Measurements from ENCODE around the gene CXXC5. TPM values are rescaled to one million over a fixed set of nuclear protein-coding genes. Genes with fewer than 3 reads are reported as not detected.

Gene CXXC5
- total RNA-seq, 2 experiments from 2014 or later: 1.2 to 1.7 TPM

DNA sequence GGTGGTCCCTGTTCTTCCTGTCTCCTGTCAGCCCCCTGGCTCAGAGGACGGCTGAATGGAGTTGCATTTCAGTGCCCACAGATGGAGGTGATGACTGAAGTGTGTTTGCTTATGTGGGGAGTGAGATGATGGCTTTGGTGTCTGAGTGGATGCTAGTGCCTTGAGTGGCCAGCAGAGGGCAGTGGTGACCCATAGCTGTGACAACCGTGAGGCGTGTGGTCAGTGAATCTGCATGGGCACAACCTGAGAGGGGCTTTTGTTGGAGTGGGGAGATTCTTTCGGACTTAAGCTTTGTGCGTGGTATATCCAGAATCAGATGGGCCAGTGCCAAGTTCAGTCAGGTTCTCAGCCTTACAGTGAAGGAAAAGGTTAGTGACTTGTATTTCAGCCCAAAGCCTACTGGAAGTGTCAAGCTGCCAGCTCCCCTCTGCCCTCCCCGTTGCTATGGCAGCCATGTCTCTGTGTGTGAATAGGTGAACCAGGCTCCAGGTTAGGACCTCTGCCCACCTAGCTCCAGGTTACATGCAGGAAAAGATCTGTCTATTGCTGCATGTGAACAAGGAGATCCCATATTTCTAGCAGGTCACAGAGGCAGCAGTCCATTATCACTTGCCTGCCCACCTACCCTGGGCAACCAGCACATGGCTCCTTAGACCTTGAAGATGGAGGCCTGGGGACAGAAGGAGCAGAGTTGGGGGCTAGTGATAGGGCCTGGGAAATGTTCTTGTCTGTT, 14.7 kb upstream of the CXXC5 start:
- CTCF ChIA-PET: interaction anchor here (0.6 to 7.1 kb wide), 29 partner anchors 7 to 291 kb away, joined by 3 to 110 read pairs (median 3); no protein-coding TSS in a partner anchor
- peaks cover 28% of the 10 kb centered on the region for H3K4me1 Mint-ChIP-seq (ENCODE audit: low read depth)
- H3K27me3 Mint-ChIP-seq (ENCODE audit: low read depth): no peaks in the 10 kb centered on the region
- no peak overlapping the region for H3K27ac Mint-ChIP-seq
- H3K36me3 Mint-ChIP-seq (ENCODE audit: low read depth): peaks cover 1% of the 10 kb centered on the region
- no peaks in the 10 kb centered on the region for H3K9me3 Mint-ChIP-seq
- no peak overlapping the region for H3K4me3 Mint-ChIP-seq
- intact Hi-C loops (cut with micrococcal nuclease): loop anchor here (1.0 to 10.0 kb wide), 6 partner anchors 57 to 331 kb away; no protein-coding TSS in a partner anchor
- peak; percentile 71 for DNase-seq

DNA sequence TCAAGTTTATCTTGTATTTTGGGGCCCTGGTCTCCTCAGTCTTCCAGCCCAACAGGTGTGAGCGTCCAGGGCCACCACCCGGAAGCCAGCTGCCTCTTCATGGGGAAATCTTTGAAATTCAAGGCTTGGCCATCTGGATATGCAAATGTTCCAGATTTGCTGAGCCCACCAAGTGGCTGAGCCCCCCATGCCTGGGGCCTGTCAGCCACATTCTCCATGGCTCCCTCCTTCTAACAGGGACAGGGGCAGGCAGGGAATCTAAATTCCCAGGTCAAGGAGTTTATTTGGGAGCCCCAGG, 14.2 kb upstream of the CXXC5 start:
- Mint-ChIP-seq H3K4me3 (no peak overlapping the region), H3K27ac (no peak overlapping the region), H3K27me3 (ENCODE audit: low read depth) (no peaks in the 10 kb centered on the region), H3K9me3 (no peaks in the 10 kb centered on the region), H3K36me3 (ENCODE audit: low read depth) (peaks cover 1% of the 10 kb centered on the region), H3K4me1 (ENCODE audit: low read depth) (peaks cover 28% of the 10 kb centered on the region)
- no peak for DNase-seq
- CTCF ChIA-PET: interaction anchor here (0.6 to 7.1 kb wide), 29 partner anchors 8 to 873 kb away, joined by 3 to 110 read pairs (median 3); no protein-coding TSS in a partner anchor
- intact Hi-C loops (cut with micrococcal nuclease): loop anchor here (10.0 kb wide), 1 partner anchor 331 kb away; no protein-coding TSS in a partner anchor

DNA sequence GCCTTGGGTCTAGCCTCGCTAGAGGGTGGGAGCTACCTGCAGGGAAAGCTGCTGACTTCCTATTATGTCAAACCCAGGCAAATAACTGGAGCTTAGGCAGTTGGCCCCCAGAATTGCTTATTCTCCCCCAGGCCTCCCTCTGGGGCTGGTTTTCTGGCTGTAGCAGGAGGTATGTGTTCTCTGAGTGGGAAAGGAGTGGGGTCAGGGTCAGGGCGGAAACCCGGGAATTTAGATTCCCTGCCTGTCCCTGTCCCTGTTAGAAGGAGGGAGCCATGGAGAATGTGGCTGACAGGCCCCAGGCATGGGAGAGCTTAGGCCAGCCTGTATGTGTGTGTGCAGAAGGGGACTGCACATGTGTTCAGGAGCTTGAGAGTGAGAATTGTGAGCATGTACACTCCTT, 13.6 kb upstream of the CXXC5 start:
- Mint-ChIP-seq H3K9me3 (no peaks in the 10 kb centered on the region), H3K4me1 (ENCODE audit: low read depth) (peaks cover 28% of the 10 kb centered on the region), H3K36me3 (ENCODE audit: low read depth) (no peaks in the 10 kb centered on the region), H3K27ac (no peak overlapping the region), H3K27me3 (ENCODE audit: low read depth) (no peaks in the 10 kb centered on the region), H3K4me3 (no peak overlapping the region)
- CTCF ChIA-PET: interaction anchor here (0.7 to 7.1 kb wide), 19 partner anchors 8 to 874 kb away, joined by 3 to 110 read pairs (median 4); no protein-coding TSS in a partner anchor
- DNase-seq: no peak
- intact Hi-C loops (cut with micrococcal nuclease): loop anchor here (10.0 kb wide), 1 partner anchor 330 kb away; no protein-coding TSS in a partner anchor

DNA sequence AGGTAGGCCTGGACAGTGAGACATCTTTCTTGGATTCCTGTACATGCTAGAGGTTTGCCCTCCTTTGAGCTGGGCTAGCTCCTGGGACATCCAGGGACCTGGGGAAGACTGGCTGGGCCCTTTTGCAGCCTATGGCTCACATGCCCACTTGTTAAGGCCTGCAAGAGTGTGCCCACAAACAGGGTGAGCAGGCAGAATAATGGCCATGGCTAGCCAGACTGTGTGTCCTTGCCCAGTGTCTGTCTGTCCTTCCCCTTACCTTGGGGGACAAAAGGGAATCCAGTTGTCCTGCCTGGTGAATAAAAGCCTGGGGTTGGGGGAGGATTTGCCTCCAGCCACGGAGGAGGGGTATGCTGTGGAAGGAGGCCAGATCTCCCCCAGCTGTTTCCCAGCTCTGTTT, 13.0 kb upstream of the CXXC5 start:
- Mint-ChIP-seq H3K36me3 (ENCODE audit: low read depth) (no peaks in the 10 kb centered on the region), H3K4me1 (ENCODE audit: low read depth) (peaks cover 28% of the 10 kb centered on the region), H3K27ac (no peak overlapping the region), H3K9me3 (no peaks in the 10 kb centered on the region), H3K4me3 (no peak overlapping the region), H3K27me3 (ENCODE audit: low read depth) (no peaks in the 10 kb centered on the region)
- DNase-seq: no peak
- CTCF ChIA-PET: interaction anchor here (0.6 to 7.1 kb wide), 21 partner anchors 9 to 875 kb away, joined by 3 to 110 read pairs (median 5); no protein-coding TSS in a partner anchor
- intact Hi-C loops (cut with micrococcal nuclease): loop anchor here (5.0 to 10.0 kb wide), 2 partner anchors 233 to 330 kb away; partner anchors contain the start of gene SPATA24

- Mint-ChIP-seq H3K4me3 (no peak overlapping the region), H3K27me3 (ENCODE audit: low read depth) (no peaks in the 10 kb centered on the region), H3K4me1 (ENCODE audit: low read depth) (peaks cover 28% of the 10 kb centered on the region), H3K36me3 (ENCODE audit: low read depth) (no peaks in the 10 kb centered on the region), H3K27ac (peak overlapping the region; percentile 61), H3K9me3 (no peaks in the 10 kb centered on the region)
- CTCF ChIA-PET: interaction anchor here (0.6 to 7.1 kb wide), 23 partner anchors 9 to 413 kb away, joined by 3 to 110 read pairs (median 4); partner anchors contain the start of gene CXXC5
- intact Hi-C loops (cut with micrococcal nuclease): loop anchor here (1.0 to 10.0 kb wide), 8 partner anchors 17 to 329 kb away; partner anchors contain the start of gene SPATA24
- DNase-seq: no peak
Observed at GRCh38 chr5:139635606-139636206, 12.4 kb upstream of the CXXC5 start.

- H3K4me3 Mint-ChIP-seq: peak overlapping the region; percentile 19
- no peaks in the 10 kb centered on the region for H3K27me3 Mint-ChIP-seq (ENCODE audit: low read depth)
- CTCF ChIA-PET: interaction anchor here (0.7 to 7.1 kb wide), 20 partner anchors 8 to 262 kb away, joined by 3 to 110 read pairs (median 4); partner anchors contain the start of gene CXXC5
- H3K27ac Mint-ChIP-seq: peak overlapping the region; percentile 61
- H3K36me3 Mint-ChIP-seq (ENCODE audit: low read depth): no peaks in the 10 kb centered on the region
- H3K4me1 Mint-ChIP-seq (ENCODE audit: low read depth): peaks cover 28% of the 10 kb centered on the region
- peak; percentile 91 for DNase-seq
- intact Hi-C loops (cut with micrococcal nuclease): loop anchor here (1.0 to 10.0 kb wide), 8 partner anchors 16 to 329 kb away; partner anchors contain the start of gene SPATA24
- H3K9me3 Mint-ChIP-seq: no peaks in the 10 kb centered on the region
Observed at GRCh38 chr5:139636207-139636792, 11.8 kb upstream of the CXXC5 start.

- intact Hi-C loops (cut with micrococcal nuclease): loop anchor here (1.0 to 10.0 kb wide), 12 partner anchors 11 to 328 kb away; partner anchors contain the start of genes CXXC5, SPATA24 and UBE2D2
Observed at GRCh38 chr5:139636975-139637408, 11.2 kb upstream of the CXXC5 start.

DNA sequence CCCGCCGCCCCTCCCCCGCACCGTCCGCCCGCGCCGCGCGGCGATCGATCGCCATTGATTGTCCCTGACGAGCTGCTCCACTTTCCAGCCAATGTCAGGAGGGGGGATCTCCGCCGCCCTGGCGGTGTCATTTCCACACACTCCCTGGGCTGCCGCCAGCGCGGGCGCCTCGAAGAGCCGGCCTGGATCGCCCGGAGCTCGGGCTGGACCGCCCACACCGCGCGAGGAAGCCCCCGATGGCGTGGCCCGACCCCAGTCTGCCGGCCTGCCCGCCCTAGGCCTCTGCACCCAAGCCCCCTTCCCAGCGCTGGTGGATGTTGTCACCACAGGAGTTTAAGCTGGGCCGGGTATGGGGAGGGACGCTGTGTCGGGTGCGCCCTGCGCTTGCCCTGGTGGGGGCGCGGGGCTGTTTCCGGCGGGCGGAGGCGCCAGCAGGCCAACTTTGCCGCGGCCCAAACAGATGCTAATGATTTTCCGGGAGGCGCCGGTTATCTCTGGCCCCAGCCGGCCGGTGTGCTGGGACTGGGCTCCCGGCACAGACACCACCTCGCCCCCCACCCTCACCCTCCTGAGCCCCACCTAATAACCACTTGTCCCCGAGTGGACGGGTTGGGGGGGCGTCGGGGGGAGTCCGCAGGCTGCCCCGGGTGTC, 10.6 kb upstream of the CXXC5 start:
- intact Hi-C loops (cut with micrococcal nuclease): loop anchor here (1.0 to 10.0 kb wide), 8 partner anchors 11 to 327 kb away; partner anchors contain the start of genes CXXC5, SPATA24 and UBE2D2
- CTCF ChIA-PET: interaction anchor here (1.2 to 7.1 kb wide), 3 partner anchors 11 to 132 kb away, joined by 3 to 110 read pairs (median 4); partner anchors contain the start of gene CXXC5
- no peaks in the 10 kb centered on the region for H3K27me3 Mint-ChIP-seq (ENCODE audit: low read depth)
- H3K9me3 Mint-ChIP-seq: no peaks in the 10 kb centered on the region
- peak; percentile 62 for DNase-seq
- H3K36me3 Mint-ChIP-seq (ENCODE audit: low read depth): no peaks in the 10 kb centered on the region
- no peak overlapping the region for H3K4me3 Mint-ChIP-seq
- peaks cover 28% of the 10 kb centered on the region for H3K4me1 Mint-ChIP-seq (ENCODE audit: low read depth)
- no peak overlapping the region for H3K27ac Mint-ChIP-seq

More at GRCh38 chr5:139636975-139637408, 11.2 kb upstream of the CXXC5 start:
- Mint-ChIP-seq H3K36me3 (ENCODE audit: low read depth) (no peaks in the 10 kb centered on the region), H3K27me3 (ENCODE audit: low read depth) (no peaks in the 10 kb centered on the region), H3K4me1 (ENCODE audit: low read depth) (peaks cover 28% of the 10 kb centered on the region), H3K9me3 (no peaks in the 10 kb centered on the region), H3K27ac (peak overlapping the region; percentile 61), H3K4me3 (peak overlapping the region; percentile 19)
- CTCF ChIA-PET: interaction anchor here (1.2 to 7.1 kb wide), 6 partner anchors 11 to 133 kb away, joined by 3 to 110 read pairs (median 14); partner anchors contain the start of gene CXXC5
- DNase-seq: peak; percentile 71

- Mint-ChIP-seq H3K4me1 (ENCODE audit: low read depth) (peaks cover 28% of the 10 kb centered on the region), H3K27ac (no peak overlapping the region), H3K36me3 (ENCODE audit: low read depth) (no peaks in the 10 kb centered on the region), H3K9me3 (no peaks in the 10 kb centered on the region), H3K4me3 (no peak overlapping the region), H3K27me3 (ENCODE audit: low read depth) (no peaks in the 10 kb centered on the region)
- no peak for DNase-seq
- CTCF ChIA-PET: interaction anchor here (0.6 to 1.6 kb wide), 5 partner anchors 10 to 80 kb away, joined by 3 to 5 read pairs (median 3); partner anchors contain the start of gene CXXC5
- intact Hi-C loops (cut with micrococcal nuclease): loop anchor here (5.0 to 10.0 kb wide), 2 partner anchors 236 to 327 kb away; partner anchors contain the start of gene SPATA24
Observed at GRCh38 chr5:139638090-139638735, 9.9 kb upstream of the CXXC5 start.

GRCh38 chr5:139638736-139639618, 9.2 kb upstream of the CXXC5 start:
- Mint-ChIP-seq H3K4me1 (ENCODE audit: low read depth) (peaks cover 28% of the 10 kb centered on the region), H3K27me3 (ENCODE audit: low read depth) (no peaks in the 10 kb centered on the region), H3K27ac (no peak overlapping the region), H3K9me3 (no peaks in the 10 kb centered on the region), H3K36me3 (ENCODE audit: low read depth) (no peaks in the 10 kb centered on the region), H3K4me3 (no peak overlapping the region)
- CTCF ChIA-PET: interaction anchor here (0.6 to 1.5 kb wide), 3 partner anchors 9 to 40 kb away, joined by 3 to 5 read pairs (median 3); partner anchors contain the start of gene CXXC5
- peak; percentile 3 for DNase-seq
- intact Hi-C loops (cut with micrococcal nuclease): loop anchor here (5.0 to 10.0 kb wide), 2 partner anchors 237 to 326 kb away; partner anchors contain the start of gene SPATA24
